HUDEP-2 (cell line): ENCODE measurements around the gene COL4A5.

Experiments
- DNase-seq, 76 experiments: peaks; one replicate each; lab custom pipeline; 2025; ENCODE audit not compliant: unreplicated experiment in 76 of 76; lab: John Stamatoyannopoulos, UW

Gene COL4A5

DNA sequence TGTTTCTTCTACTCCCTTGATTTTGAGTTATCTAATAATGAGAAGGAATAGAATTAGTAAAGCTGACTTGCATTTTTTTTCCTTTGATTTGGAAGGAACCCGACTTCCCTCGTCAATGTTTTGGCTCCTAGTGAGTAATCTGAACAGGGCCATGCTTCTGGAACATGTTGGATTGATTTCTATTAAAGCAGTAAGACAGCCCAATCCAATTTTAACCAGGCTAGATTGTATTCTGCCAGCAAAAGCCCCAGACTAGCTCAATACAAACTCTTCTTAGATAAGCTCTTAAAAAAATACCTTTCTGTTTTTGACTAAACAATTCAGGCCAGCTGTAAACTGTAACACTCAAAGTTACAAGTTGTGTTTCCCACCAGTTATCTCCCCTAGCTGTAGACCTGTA is 170.5 kb downstream of the COL4A5 start:
- no peak for DNase-seq

DNA sequence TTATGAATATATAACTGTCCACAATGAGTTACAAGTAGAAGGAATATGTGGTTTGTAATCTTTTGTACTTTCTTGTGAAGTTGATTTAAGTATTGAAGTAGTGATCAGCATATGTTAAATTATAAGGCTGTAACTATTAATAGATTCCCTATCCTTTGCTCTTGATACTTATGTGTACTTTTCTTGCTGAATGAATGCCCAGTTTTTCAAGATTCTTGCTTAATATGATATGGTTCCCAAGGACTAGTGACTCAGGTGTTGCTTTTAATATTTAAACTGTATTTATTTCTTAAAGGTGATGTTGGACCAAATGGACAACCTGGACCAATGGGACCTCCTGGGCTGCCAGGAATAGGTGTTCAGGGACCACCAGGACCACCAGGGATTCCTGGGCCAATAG is 175.0 kb downstream of the COL4A5 start:
- DNase-seq = no peak

DNA sequence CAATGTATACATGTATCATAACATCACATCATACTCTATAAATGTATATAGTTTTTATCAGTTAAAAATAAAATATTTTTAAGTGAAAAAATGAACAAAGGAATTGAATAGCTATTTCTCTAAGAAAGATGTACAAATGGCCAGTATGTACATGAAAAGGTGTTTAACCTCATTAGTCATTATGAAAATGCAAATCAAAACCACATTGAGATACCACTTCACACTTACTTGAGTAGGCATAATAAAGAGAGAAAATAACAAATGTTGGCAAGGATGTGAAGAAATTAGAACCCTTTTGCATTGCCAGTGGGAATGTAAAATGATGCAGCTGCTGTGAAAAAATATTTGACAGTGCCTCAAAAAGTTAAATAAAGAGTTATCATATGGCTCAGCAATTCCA is 201.2 kb downstream of the COL4A5 start:
- no peak for DNase-seq

DNA sequence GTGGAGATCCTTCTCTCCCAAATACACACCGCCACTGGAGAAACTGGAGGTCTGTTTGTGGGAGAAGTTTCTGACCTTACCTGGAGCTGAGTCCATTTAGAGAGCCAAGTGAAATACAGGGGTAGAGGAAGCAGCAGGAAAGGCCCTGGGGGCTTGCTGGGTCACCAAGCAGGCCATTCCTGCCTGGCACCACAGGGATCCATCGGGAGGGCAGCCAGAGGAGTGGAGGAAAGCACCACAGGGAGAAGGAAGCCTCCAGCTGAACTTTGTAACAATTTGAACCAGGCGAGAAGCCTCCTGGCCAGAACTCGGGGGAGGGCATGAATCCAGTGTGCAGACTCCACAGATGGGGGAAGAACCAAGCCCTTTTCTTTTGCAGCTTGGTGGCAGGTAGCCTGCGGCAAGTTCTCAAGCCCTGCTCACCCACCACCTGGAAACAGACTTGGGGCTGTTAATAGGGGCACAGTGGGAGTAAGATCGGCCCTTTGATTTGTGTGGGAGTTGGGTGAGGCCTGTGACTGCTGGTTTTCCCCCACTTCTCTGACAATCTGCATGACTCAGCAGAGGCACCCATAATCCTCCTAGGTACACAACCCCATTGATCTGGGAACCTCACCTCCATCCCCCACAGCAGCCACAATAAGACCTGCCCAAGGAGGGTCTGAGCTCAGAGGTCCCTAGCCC is 202.1 kb downstream of the COL4A5 start:
- no peak for DNase-seq

DNA sequence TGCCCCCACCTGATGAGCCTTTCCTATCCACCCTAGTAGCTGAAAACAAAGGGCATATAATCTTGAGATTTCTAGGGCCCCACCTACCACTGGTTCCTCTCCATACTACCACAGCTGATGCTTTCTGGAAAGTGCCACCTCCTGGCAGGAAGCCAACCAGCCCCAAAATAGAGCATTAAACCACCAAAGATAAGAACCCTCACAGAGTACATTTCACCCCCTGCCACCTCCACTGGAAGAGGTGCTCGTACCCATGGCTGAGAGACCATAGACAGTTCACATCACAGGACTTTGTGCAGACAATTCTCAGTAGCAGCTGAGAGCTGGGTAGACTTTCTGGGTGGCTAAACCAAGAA is 202.6 kb downstream of the COL4A5 start:
- peak in 6 of 76 experiments; percentile 0 to 3 (median 0) for DNase-seq

DNA sequence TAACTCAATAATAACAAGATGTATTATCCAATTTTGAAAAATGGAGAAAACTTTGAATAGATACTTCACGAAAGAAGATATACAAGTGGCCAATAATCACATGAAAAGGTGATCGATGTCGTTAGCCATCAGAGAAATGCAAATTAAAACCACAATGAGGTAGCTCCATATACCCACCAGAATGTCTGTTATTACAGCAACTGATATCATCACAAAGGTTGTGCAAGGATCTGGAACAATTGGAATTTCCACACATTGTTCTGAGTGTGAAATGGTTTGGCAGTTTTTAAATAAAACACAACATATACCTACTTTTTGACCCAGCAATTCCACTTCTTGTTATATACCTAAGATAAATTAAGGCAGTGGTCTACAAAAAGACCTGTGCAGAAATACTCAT is 225.1 kb downstream of the COL4A5 start:
- no peak for DNase-seq

DNA sequence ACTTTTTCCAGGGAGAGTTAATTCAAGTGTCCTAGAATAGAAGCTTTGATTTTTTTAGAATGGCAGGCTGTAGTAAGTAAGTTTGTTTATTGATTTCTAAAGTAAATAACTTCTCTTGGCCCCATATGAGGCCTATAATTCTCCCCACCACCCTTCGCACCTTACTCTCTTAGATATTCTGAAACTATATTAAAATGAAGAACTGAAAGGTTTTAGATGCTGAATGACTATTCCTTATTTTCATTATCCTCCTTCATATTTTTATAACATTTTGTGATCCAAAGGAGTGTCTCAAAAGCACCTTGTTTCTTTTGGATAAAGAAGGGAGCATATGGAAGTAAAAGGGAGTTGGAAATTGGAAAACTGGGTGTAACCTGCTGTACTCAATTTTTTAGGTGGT is 226.5 kb downstream of the COL4A5 start:
- no peak for DNase-seq

DNA sequence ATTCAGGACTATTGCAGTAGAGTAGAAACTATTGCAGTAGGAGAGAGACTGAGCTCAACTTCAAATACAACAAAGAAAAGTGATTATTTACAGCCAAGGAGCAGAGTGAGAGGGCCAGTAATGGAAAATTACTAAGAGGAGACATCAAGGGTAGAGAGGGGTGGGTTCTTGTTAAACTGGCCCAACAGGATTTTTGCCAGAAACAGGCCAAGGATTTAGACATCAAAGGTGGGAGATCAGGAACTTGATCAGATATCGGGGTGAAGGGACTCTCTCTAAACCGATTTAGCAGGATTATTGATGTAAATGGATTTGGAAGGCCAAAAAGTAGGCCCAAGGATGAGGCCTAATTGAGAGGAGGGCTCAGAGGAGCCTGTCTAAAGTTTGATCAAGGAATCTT is 231.9 kb downstream of the COL4A5 start:
- no peak for DNase-seq

DNA sequence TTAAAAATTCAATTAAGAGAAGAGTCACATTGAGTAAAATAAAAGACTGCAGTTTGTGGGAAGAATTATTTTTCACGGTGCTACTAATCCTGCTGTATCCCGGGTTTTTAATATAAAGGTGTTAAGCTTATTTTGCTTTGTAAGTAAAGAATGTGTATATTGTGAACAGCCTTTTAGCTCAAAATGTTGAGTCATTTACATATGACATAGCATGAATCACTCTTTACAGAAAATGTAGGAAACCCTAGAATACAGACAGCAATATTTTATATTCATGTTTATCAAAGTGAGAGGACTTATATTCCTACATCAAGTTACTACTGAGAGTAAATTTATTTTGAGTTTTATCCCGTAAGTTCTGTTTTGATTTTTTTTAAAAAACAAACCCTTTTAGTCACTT is 257.1 kb downstream of the COL4A5 start:
- no peak for DNase-seq

DNA sequence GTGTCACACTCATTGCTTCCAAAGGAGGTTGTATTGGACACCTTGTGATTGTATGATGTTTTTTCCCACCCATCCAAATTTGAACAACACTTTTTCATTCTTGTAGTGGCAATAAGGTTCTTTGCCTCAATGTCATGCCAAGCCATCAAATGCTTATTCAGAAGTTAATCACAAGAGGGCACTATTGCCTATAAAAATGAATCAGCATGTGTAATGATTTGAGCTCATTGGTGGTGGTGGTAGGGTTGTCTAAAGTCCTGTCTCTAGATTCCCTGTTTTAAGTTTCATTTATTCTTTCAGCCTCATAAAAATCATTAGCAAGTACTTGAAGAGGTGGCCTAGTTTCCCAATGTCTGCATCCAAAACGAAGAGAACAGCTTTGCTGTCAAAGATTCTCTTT is 259.7 kb downstream of the COL4A5 start:
- DNase-seq = peak in 11 of 76 experiments; percentile 0 to 13 (median 5)

DNA sequence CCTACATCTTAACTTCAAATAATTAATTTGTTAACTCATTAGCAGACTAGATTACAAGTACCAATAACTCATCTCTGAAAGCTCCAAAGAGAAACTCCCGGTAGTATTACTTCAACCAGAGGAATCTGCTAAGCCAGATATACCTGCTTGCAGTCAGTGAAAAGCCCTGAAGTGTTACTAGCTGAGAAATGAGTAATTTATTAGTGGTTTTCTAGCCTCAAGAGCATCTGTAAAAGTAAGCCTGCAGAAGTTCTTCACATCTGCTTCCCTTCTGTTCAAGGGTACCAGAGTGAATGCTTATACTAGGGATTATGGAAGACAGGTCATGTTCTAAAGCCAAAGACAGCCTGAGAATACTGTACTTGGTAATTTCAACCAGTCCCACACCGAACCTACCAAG is 262.0 kb downstream of the COL4A5 start:
- DNase-seq = no peak

DNA sequence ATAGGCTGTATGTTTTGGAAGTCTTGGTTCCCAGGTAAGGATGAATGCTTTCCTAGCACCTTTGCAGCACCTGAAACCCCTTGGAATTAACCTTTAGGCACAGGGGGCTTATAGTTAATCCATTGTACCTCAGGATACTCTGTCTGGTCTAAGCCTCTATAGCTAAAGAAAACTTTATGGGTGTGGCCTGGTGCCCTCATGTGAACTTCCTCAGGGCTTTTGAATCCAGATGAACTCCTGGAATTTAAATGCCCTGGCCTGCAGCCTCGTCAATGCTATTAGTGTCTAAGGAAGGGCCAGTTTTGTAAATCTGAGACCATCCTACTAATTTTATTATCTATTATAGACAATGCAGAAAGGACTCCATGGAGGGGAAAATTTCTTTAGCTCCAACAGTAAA is 262.9 kb downstream of the COL4A5 start:
- no peak for DNase-seq

DNA sequence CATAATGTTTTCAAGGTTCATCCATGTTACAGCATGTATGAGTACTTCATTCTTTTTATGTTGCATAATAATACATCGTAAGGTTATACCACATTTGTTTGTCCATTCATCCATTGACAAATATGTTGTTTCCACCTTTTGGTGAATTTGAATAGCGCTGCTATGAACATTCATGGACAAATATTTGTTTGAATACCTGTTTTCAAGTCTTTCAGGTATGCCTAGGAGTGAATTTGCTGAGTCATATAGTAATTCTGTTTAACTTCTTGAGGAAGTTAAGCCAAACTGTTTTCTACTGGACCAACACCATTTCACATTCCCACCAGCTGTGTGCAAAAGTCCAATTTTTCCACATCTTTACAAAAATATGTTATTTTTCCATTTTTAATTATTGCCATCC is 265.2 kb downstream of the COL4A5 start:
- DNase-seq = no peak

DNA sequence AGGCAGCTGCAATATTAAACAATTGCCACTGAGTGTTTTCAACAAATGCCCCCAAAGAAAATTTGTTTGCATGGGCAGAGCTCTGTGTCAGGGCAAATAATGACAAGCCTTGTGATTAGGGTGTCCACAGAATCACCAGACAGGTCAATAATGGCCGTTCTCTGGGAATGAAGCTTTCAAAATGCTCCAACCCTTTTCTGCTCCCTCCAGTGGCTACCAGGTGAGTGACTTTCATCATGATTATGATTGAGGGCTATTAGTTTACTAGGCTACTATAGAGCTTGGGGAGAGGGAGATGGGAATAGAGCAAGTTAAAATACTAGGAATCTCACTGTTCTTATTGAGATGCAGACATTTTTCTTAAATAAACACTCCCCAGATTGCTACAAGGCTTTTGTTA is 273.2 kb downstream of the COL4A5 start:
- DNase-seq = no peak

DNA sequence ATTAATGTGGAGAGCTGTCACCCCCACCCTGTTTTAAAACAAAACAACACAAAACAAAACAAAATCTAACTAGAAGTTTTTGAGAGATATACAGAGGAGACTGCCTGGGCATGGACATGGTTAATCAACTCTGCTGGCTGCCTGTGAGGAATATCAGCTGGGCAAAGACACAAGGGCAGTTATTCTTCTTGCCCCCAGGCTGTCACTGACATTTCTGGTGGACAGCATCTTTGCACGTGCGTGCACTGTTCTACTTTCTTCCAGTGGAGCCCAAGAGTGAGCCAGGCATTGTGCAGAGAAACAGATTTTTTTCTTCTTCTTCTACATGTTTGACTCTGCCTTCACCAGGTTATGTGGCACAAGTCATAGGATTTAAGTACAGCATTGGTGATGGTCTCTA is 282.9 kb downstream of the COL4A5 start:
- no peak for DNase-seq

DNA sequence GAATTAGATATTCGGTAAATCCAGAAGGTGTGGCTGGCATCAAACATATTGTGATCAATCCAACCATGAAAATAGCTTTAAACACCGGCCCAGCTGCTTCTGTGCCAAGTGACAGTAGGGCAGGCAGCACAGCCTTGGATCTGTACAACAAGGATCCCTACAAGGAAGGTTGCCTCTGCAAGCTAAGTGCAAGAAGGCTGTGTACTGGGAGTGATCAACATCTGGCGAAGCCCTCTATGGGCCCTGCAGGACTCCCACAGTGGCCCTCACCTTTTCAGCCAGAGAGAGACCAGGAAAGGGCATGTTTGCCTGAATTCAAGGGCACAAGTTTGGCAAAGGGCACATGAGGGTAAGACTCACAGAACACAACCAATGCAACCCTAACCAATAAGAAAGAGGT is 287.1 kb downstream of the COL4A5 start:
- DNase-seq = no peak

DNA sequence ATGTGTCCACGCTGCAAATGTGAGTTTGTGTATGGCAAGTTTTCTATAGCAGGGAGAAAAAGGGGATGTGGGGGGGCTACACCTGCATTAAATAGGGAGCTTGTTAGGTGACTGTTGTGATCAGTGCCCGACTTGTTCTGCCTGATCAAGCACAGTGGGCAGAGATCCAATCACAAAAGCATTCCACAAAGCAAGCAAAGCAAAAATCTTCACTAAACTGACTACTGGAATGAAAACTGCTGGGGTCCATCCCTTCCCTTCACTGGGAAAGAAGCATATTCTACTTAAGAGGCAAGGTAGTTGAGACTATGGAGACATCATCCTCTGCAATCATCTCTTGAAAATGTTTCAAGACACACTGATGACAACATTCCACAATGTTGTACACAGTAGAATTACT is 291.5 kb downstream of the COL4A5 start:
- no peak for DNase-seq

DNA sequence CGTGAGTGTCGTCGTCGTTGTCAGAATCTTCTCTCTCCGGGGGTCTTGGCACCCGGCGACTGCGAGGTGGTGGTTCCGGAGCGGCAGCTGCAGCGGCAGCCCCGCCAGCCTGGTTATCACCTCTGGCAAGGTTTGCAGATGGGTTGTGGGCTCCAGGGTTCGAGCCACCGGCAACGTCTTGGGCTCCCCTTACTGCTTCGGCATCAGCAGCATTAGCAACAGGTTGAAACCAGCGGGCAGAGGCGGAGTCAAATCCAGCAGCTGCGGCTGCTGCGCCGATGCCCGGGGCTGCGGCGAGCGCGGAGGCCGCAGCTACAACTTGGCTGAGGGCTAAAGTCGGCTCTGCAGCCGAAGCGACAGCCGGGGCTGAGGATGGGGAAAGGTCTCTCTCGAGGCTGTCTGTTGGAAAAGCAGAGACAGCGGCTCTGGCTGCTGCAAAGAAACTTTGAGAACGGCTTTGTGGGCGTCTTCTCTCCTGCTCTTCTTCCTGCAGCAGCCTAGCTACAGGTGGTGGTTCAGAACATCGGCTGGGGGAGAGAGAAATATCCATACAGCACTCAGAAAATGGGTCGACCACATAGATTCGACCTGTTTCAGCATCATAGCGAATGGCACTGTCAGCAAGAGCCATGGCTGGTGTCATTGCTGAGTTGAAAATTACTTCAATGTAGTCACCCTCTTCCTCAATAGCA is 293.1 kb downstream of the COL4A5 start:
- DNase-seq = no peak

DNA sequence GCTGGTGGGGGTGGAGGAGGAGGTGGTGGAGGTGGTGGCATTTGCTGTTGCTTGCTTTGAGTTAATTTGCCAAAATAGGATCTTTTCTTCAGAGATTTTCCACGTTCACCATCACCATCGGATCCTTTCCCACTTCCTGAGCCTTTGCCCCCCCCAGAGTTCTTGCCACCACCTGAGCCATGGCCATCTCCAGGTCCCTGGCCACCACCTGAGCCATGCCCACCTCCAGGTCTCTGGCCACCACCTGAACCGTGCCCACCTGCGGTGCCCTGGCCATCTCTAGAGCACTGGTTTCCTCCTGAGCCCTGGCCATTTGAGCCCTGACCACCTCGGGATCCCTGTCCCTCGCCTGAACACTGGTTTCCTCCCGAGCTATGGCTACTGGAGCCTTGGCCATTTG is 294.8 kb downstream of the COL4A5 start:
- no peak for DNase-seq

DNA sequence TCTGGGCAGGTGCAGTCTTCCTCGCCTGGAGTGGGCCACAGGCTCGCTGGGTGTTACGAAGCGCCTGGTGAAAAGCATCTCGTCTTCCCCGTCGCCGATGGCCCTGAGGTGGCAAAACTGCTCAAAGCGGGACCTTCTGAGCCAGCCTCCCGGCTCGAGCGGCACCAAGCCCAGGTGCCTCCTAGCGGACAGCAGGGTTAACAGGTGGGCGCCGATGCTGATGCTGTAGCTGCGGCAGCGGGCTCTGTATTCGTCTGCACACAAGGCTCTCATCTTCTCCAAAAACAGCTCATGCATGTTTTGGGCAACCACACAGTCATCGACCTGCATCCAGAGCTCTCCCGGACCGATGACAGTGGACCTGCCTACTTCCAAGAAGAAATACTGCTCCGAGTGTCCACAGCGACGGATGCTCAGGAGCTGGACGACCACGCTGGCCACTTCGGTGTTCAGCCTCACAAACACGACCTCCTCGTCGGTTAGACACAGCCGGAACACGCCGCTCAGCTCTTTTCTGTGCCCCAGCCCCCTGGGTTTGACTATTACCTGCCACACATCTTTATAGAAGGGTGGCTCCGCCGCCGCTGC is 295.5 kb downstream of the COL4A5 start:
- peak in 1 of 76 experiments; percentile 0 for DNase-seq

DNA sequence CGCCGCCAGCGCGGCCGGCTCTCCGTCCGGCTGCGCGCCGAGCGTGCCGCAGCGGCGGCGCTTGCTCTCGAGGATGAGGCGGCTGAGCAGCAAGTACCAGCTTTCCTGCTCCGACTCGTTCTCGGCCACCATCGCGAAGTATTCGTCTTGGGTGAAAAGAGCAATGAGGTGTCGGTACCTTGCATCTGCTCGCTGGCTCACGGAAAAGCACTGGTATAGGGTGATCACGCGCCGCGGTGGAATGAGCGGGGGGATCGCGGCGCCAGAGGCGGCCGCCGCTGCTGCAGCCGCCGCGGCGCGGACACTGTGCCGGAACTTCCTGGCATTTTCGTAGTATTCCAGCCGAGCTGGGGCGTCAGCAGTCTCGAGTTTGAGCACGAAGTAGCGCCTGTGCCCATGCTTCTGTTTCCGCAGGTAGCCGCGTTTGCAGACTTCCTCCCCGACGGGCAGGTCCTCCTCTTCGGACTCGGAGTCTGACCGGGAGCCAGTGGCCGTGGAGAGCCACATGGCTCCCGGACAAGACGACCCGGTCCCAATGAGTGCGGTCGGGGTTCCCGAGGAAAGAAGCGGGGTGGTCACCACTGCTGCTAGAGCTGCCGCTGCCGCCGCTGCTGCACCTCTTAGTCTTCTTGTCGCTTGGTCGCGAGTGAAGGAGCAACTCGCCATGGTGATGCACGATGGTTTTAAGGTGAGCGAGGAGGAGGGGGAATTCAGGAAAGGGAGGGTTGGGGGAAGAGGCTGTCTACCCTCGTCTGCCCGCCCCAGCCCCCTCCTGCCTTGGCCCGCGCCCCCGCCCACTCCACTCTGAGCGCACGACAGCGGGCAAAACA is 296.3 kb downstream of the COL4A5 start:
- DNase-seq = peak in 2 of 76 experiments; percentile 0 to 1
